Gastrocnemius medialis (tissue), 4 donors: ENCODE results near the gene PTPN3. TPM values are rescaled to one million over a fixed set of nuclear protein-coding genes. Genes with fewer than 3 reads are reported as not detected.

ENCODE experiments used
- ATAC-seq, 2 donors: fragments of 150-250 bp; one replicate each; pipeline ENCODE4 v1.9.1; 2016
- DNase-seq, 2 donors: peaks; one replicate each; pipeline ENCODE4 v3.0.0-alpha.2; 2019
- H3K27ac ChIP-seq, 4 donors: fragments of 200-600 bp; sonication (generic); 1 replicate in 1 of 4; 2 replicates in 3 of 4; pipeline ENCODE4 v1.5.1; 2016 to 2018; ENCODE audit warnings: mild to moderate bottlenecking in 2 of 4, moderate library complexity in 1 of 4
- H3K27me3 ChIP-seq, 3 donors: fragments of 200-600 bp; sonication (generic) in 2 of 3; 1 replicate in 1 of 3; 2 replicates in 2 of 3; pipeline versions ENCODE4 v1.5.1 to v1.6.0; 2016 to 2019; ENCODE audit warnings: mild to moderate bottlenecking in 1 of 3, moderate library complexity in 1 of 3
- H3K36me3 ChIP-seq, 2 donors: fragments of 200-600 bp; sonication (generic) in 1 of 2; one replicate each; pipeline ENCODE4 v1.5.1; 2017 to 2018
- H3K4me1 ChIP-seq, 2 donors: fragments of 200-600 bp; sonication (generic) in 1 of 2; one replicate each; pipeline ENCODE4 v1.5.1; 2016 to 2017; ENCODE audit warnings: mild to moderate bottlenecking in 2 of 2
- H3K4me3 ChIP-seq, 4 donors: fragments of 200-600 bp; sonication (generic) in 3 of 4; 1 replicate in 1 of 4; 2 replicates in 3 of 4; pipeline ENCODE4 v1.5.1; 2016 to 2019; ENCODE audit warnings: mild to moderate bottlenecking in 2 of 4
- H3K9me3 ChIP-seq, 3 donors: fragments of 200-600 bp; sonication (generic) in 2 of 3; 1 replicate in 1 of 3; 2 replicates in 2 of 3; pipeline ENCODE4 v1.5.1; 2016 to 2019
- CTCF ChIP-seq, 5 experiments: fragments of 450-650 bp in 3 of 5; fragments of 200-600 bp in 2 of 5; sonication (generic) in 2 of 5; IDR thresholded peaks in 4 of 5; conservative IDR thresholded peaks in 1 of 5; 1 replicate in 4 of 5; 2 replicates in 1 of 5; pipeline ENCODE4 v1.5.1; 2016 to 2019; ENCODE audit warnings: antibody characterized with exemption in 5 of 5, mild to moderate bottlenecking in 3 of 5, moderate library complexity in 3 of 5
- POLR2A ChIP-seq, 2 donors: fragments of 450-650 bp; IDR thresholded peaks; one replicate each; pipeline ENCODE4 v1.6.1; 2017; ENCODE audit warnings: antibody characterized with exemption in 2 of 2, mild to moderate bottlenecking in 2 of 2, moderate library complexity in 2 of 2
- in situ Hi-C, 4 donors: fragments of 200-750 bp; cut with MboI; loops; one replicate each; pipeline versions ENCODE4 v1.15.0 to v1.8.0; 2017; ENCODE audit warnings: low sequenced_read_pairs in 4 of 4
- intact Hi-C: fragments of 100-400 bp; cut with DNase I; formaldehyde crosslinking; loops from one replicate; pipeline ENCODE4 v1.15.1; 2023; ENCODE audit warnings: low total_unique reads
- total RNA-seq, 4 donors: library from RNA; depleted of rRNA; stranded (reverse); fragments of >200 nt; gene quantifications; one replicate each; pipeline versions ENCODE4 v1.1.0 to v1.2.3, GENCODE V29; 2016

The PTPN3 gene
- total RNA-seq, 4 donors from 2014 or later, result 15.6 to 305 (median 82.2) TPM

DNA sequence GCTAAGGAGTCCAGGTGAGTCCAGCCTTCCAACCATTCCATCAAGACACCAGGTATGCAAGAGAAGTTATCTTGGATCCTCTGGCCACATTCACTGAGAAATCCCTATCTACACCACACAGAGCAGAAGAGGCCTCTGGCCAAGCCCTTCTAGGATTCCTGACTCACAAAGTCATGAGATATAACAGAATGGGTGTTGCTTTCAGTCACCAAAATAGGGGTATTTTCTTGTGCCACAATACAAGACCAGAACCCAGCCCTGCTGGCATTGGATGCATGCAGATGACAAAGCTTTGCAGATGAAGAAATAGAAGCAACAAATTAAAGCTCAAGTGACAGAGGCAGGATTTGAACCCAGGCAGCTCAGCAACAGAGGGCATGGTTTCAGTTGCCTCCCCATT, 73.5 kb downstream of the PTPN3 start:
- ATAC-seq, result peak; percentile 49 to 70
- in situ Hi-C loops, result loop anchor here in 1 of 4 donors (5.0 kb wide), 1 partner anchor 48 kb away; no protein-coding TSS in a partner anchor
- TF ChIP-seq POLR2A (IDR thresholded peaks at IDR 0.05) (no peak), CTCF (IDR thresholded peaks at IDR 0.05 in 4 of 5, conservative IDR thresholded peaks at IDR 0.05 in 1 of 5) (no peak)
- H3K27me3 ChIP-seq, result no peaks in the 10 kb centered on the region
- peak; percentile 50 to 76 for DNase-seq
- H3K27ac ChIP-seq, result peak overlapping the region; percentile 90 to 95 (median 92)
- H3K4me1 ChIP-seq, result peaks cover 34% of the 10 kb centered on the region in 2 donors
- no peak overlapping the region for H3K4me3 ChIP-seq
- intact Hi-C loops, result loop anchor here (1.0 to 5.0 kb wide), 3 partner anchors 45 to 307 kb away; partner anchors contain the start of gene TMEM245
- no peaks in the 10 kb centered on the region for H3K9me3 ChIP-seq
- peaks cover 0 to 11% of the 10 kb centered on the region in 2 donors for H3K36me3 ChIP-seq

GRCh38 chr9:109423877-109424276, 74.2 kb downstream of the PTPN3 start:
- no peaks in the 10 kb centered on the region for H3K9me3 ChIP-seq
- in situ Hi-C loops, result loop anchor here in 1 of 4 donors (5.0 kb wide), 1 partner anchor 48 kb away; no protein-coding TSS in a partner anchor
- H3K36me3 ChIP-seq, result peaks cover 0 to 12% of the 10 kb centered on the region in 2 donors
- H3K4me3 ChIP-seq, result no peak overlapping the region
- peaks cover 34 to 40% of the 10 kb centered on the region in 2 donors for H3K4me1 ChIP-seq
- intact Hi-C loops, result loop anchor here (1.0 to 5.0 kb wide), 3 partner anchors 45 to 307 kb away; partner anchors contain the start of gene TMEM245
- peak; percentile 19 to 22 for TF ChIP-seq POLR2A (IDR thresholded peaks at IDR 0.05)
- TF ChIP-seq CTCF (IDR thresholded peaks at IDR 0.05 in 4 of 5, conservative IDR thresholded peaks at IDR 0.05 in 1 of 5), result no peak
- ATAC-seq (peak; percentile 66 to 69), DNase-seq (peak in 1 of 2 donors; percentile 39)
- no peaks in the 10 kb centered on the region for H3K27me3 ChIP-seq
- H3K27ac ChIP-seq, result peak overlapping the region; percentile 90 to 95 (median 92)

GRCh38 chr9:109422641-109423040, 75.5 kb downstream of the PTPN3 start:
- no peak for DNase-seq
- in situ Hi-C loops (loop anchor here in 1 of 4 donors (5.0 kb wide), 1 partner anchor 50 kb away; no protein-coding TSS in a partner anchor), intact Hi-C loops (loop anchor here (5.0 kb wide), 1 partner anchor 305 kb away; the partner anchor contains the start of gene TMEM245)
- peaks cover 34 to 52% of the 10 kb centered on the region in 2 donors for H3K4me1 ChIP-seq
- ATAC-seq, result no peak
- peaks cover 0 to 10% of the 10 kb centered on the region in 2 donors for H3K36me3 ChIP-seq
- H3K27ac ChIP-seq, result peak overlapping the region; percentile 90 to 95 (median 92)
- no peaks in the 10 kb centered on the region for H3K27me3 ChIP-seq
- TF ChIP-seq POLR2A (IDR thresholded peaks at IDR 0.05) (no peak), CTCF (IDR thresholded peaks at IDR 0.05 in 4 of 5, conservative IDR thresholded peaks at IDR 0.05 in 1 of 5) (no peak)
- H3K4me3 ChIP-seq, result no peak overlapping the region
- no peaks in the 10 kb centered on the region for H3K9me3 ChIP-seq

GRCh38 chr9:109421026-109421970, 76.8 kb downstream of the PTPN3 start:
- intact Hi-C loops, result loop anchor here (5.0 kb wide), 1 partner anchor 304 kb away; the partner anchor contains the start of gene TMEM245
- Histone ChIP-seq H3K4me3 (peak overlapping the region; percentile 42 to 59 (median 51)), H3K4me1 (peaks cover 40 to 63% of the 10 kb centered on the region in 2 donors), H3K36me3 (peaks cover 0 to 10% of the 10 kb centered on the region in 2 donors), H3K27me3 (no peaks in the 10 kb centered on the region), H3K9me3 (no peaks in the 10 kb centered on the region), H3K27ac (peak overlapping the region; percentile 90 to 95 (median 92))
- TF ChIP-seq POLR2A (IDR thresholded peaks at IDR 0.05), result peak; percentile 38 to 59
- TF ChIP-seq CTCF (IDR thresholded peaks at IDR 0.05 in 4 of 5, conservative IDR thresholded peaks at IDR 0.05 in 1 of 5), result no peak
- in situ Hi-C loops, result loop anchor here in 1 of 4 donors (5.0 kb wide), 1 partner anchor 51 kb away; no protein-coding TSS in a partner anchor
- peak; percentile 55 to 62 for ATAC-seq
- DNase-seq, result peak; percentile 67 to 79
